Jurkat, Clone E6-1 (cell line): ENCODE results near the gene ZDHHC20.

ENCODE experiments used
- DNase-seq: peaks from one replicate; pipeline ENCODE4 v3.0.0-alpha.2; 2011; ENCODE audit warnings: low read depth, low spot score
- H3K4me3 ChIP-seq: 2 replicates; pipeline ENCODE4 v1.5.1; 2011; ENCODE audit warnings: mild to moderate bottlenecking, low read length, control low read depth, moderate library complexity

The ZDHHC20 gene

GRCh38 chr13:21371011-21371410 lies 88.1 kb downstream of the ZDHHC20 start:
- no peak for DNase-seq
- no peak overlapping the region for H3K4me3 ChIP-seq

GRCh38 chr13:21365574-21365973 lies 93.5 kb downstream of the ZDHHC20 start:
- DNase-seq = peak; percentile 19
- H3K4me3 ChIP-seq = no peak overlapping the region

DNA sequence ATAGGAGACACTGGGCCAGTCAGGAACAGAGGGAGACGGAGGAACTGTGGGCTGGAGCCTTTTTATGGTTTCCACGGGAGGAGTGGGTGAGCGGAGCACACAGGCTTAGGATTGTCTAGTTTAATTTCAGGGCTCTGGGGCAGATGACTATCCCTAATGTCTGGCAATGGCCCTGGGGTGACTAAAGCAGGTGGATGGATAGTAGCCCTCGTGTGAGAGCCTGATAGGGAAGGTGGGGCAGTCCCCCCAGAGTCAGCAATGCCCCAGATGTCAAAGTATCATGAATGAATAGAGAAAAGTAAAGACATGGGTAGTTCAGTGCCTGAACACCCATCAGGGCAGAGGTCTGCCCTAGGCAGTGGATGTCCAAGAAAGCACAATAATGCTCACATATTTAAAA lies 94.2 kb downstream of the ZDHHC20 start:
- no peak overlapping the region for H3K4me3 ChIP-seq
- no peak for DNase-seq

DNA sequence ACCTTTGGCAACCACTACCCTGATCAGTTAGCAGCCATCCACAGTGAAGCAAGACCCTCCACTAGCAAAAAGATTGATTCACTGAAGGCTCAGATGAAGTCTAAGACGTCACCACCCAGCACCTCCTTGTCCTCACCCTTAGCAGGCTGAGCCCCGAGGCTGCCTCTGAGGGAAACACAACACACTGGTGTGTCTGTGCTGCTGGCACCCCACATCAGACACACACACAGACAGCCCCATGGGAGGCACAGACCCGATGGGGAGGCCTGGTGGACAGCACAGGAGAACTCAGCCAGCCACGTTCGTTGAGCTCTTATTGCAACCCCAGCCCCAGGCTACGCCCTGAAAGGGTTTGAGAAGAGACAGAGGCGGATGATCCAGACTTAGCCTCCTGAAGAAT lies 94.7 kb downstream of the ZDHHC20 start:
- no peak for DNase-seq
- no peak overlapping the region for H3K4me3 ChIP-seq

DNA sequence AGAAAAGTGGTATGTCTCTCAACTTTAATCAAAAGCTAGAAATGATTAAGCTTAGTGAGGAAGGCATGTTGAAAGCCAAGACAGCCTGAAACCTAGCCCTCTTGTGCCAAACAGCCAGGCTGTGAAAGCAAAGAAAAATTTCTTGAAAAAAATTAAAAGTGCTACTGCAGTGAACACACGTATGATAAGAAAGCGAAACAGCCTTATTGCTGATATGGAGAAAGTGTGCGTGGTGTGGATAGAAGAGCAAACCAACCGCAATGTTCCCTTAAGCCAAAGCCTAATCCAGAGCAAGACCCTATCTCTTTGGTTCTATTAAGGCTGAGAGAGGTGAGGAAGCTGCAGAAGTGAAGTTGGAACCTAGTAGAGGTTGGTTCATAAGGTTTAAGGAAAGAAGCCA lies 96.4 kb downstream of the ZDHHC20 start:
- no peak for DNase-seq
- H3K4me3 ChIP-seq = no peak overlapping the region

DNA sequence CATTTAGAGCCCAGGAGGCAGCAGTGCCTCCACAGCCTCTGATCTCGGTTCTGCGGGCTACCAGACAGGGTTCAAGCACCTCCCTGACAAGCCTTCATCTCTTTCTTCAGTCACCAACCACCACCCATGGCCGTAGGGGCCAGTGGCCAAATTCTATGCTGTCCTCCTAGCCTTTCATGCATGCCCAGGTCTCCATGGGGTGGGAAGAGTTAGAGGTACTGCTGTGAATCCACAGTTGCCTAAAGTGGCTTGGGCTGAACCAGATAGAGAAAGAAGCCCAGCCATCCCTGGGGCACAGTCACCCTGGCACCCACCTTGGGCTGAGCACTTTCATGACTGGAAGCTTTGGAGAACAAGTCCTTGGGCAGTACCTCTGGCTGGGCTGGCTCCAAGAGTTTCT lies 97.4 kb downstream of the ZDHHC20 start:
- no peak for DNase-seq

GRCh38 chr13:21361123-21361522 lies 98.0 kb downstream of the ZDHHC20 start:
- no peak for DNase-seq
- no peak overlapping the region for H3K4me3 ChIP-seq

More for the DNA sequence above, 97.4 kb downstream of the ZDHHC20 start:
- no peak overlapping the region for H3K4me3 ChIP-seq

GRCh38 chr13:21360463-21360862 lies 98.6 kb downstream of the ZDHHC20 start:
- H3K4me3 ChIP-seq = no peak overlapping the region
- no peak for DNase-seq

GRCh38 chr13:21359855-21360254 lies 99.2 kb downstream of the ZDHHC20 start:
- H3K4me3 ChIP-seq = no peak overlapping the region
- no peak for DNase-seq

DNA sequence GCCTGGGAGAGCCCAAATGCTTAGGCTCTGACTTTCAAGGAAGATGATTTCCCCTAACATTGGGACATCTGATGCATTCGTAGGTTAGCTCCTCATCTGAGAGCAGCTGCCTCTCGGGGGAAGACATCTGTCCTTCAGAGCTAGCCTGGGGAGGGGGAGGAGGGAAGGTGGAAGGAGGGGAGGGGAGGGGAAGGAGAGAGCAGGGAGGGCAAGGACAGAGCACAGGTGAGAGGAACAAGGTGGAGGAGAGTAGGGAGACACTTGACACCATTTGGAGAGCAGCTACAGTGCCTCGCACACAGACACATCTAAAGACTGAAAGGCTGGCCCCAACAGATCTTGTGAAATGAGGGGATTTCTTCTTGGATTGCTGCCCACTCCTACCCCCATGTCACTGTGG lies 103.8 kb downstream of the ZDHHC20 start:
- DNase-seq = no peak
- H3K4me3 ChIP-seq = no peak overlapping the region

DNA sequence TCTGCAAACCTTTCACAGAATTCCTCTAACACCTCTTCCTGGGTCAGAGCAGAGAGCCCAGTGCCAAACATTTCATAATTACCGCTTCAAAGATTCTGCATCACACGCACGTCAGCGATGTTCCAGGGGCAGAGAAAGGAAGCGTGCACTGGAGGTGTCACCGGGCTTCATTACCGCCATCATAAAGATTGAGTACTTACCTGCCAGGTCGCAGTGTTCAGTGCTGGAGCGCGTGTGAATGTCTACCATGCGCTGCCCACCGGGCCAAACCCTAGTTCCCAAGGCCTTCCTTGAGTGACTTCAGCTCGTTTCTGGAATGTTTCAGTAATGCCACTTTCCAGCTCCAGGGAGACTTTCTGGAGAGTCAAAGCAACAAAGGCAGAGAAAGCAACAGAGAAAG lies 104.4 kb downstream of the ZDHHC20 start:
- no peak overlapping the region for H3K4me3 ChIP-seq
- no peak for DNase-seq

- DNase-seq = no peak
- H3K4me3 ChIP-seq = no peak overlapping the region
These were observed 110.5 kb downstream of the ZDHHC20 start for GRCh38 chr13:21348488-21349120.

- H3K4me3 ChIP-seq = no peak overlapping the region
- no peak for DNase-seq
These were observed 111.3 kb downstream of the ZDHHC20 start for GRCh38 chr13:21347753-21348318.

DNA sequence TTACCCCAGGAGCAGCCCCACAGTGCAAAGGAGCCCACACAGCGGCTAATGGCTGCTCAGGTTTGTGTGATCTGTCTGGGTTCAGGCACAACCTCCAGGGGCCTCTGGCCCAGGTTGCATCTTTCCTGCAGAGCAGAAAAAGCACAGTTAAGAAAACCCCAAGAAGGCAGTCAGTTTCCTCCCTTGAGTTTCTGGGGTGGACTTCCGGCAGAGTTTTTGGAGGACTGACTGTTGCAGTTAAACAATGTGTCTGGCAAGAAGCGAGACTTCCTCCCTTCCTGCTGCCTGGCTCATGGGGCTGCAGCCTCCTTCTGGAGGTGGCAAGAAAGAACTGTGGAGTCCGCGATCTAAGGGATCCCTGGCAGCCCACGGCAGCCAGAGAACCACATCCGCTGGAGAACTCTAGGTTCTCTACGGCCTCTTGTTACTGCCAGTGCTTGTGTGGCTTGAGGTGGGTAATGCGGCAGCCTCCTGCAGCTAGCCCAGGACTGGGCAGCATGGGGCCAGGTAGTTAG lies 114.4 kb downstream of the ZDHHC20 start:
- peak; percentile 91 for DNase-seq
- H3K4me3 ChIP-seq = peak overlapping the region; percentile 55

- peak overlapping the region; percentile 55 for H3K4me3 ChIP-seq
- peak; percentile 44 for DNase-seq
These were observed 115.4 kb downstream of the ZDHHC20 start for GRCh38 chr13:21343659-21344058.

- H3K4me3 ChIP-seq = peak overlapping the region; percentile 55
- DNase-seq = no peak
These were observed 116.2 kb downstream of the ZDHHC20 start for GRCh38 chr13:21342699-21343442.

- no peak for DNase-seq
- no peak overlapping the region for H3K4me3 ChIP-seq
These were observed 117.3 kb downstream of the ZDHHC20 start for GRCh38 chr13:21341637-21342422.

DNA sequence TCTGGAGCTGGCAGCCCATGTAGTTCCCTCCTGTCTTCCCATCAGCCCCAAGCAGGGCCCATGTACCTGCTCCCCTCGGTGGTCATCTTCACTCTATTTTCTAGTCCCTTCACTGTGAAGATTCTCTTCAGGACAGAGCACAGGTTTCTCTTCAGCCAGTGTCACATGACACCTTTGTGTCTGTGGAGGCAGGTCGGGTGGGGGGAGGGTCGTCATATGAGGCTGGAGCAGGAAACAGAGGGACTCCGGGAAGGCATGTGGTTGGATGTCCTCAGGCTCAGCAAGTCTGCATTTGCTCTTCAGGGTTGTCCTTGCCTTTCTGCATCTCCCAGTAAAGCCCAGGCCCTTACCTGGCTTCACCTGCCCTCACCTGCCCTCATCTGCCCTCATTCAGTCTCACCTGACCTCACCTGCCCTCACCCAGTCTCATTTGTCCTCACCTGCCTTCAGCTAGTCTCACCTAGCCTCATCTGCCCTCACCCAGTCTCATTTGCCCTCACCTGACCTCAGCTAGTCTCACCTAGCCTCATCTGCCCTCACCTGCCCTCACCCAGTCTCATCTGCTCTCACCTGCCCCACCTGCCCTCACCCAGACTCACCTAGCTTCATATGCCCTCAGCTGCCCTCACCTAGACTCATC lies 120.3 kb downstream of the ZDHHC20 start:
- H3K4me3 ChIP-seq = no peak overlapping the region
- no peak for DNase-seq

DNA sequence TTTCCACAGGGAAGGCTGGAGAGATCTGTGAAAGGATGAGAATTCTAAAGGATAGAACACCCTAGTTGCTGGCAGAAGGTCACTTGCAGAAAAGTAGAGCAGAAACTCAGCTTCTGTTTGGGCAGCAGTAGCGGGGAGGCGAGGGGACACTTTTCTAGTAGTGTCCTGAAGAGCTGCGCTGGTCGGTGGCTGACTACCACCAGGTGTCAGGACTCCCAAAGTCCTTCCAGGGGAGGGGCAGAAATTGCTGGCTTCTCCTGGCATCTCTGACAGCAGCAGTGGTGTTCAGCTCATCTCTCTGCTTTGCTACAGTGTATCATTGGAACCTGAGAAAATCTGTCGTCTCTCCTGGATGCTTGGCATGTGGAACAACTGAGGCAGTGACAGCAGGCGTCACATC lies 120.9 kb downstream of the ZDHHC20 start:
- H3K4me3 ChIP-seq = no peak overlapping the region
- no peak for DNase-seq
